Measurements from ENCODE around the gene PLPP3. TPM values are rescaled to one million over a fixed set of nuclear protein-coding genes. Genes with fewer than 3 reads are reported as not detected.

Gene PLPP3
- total and polyA plus RNA-seq, 12 donors = 11.7 to 156 (median 96.1) TPM

DNA sequence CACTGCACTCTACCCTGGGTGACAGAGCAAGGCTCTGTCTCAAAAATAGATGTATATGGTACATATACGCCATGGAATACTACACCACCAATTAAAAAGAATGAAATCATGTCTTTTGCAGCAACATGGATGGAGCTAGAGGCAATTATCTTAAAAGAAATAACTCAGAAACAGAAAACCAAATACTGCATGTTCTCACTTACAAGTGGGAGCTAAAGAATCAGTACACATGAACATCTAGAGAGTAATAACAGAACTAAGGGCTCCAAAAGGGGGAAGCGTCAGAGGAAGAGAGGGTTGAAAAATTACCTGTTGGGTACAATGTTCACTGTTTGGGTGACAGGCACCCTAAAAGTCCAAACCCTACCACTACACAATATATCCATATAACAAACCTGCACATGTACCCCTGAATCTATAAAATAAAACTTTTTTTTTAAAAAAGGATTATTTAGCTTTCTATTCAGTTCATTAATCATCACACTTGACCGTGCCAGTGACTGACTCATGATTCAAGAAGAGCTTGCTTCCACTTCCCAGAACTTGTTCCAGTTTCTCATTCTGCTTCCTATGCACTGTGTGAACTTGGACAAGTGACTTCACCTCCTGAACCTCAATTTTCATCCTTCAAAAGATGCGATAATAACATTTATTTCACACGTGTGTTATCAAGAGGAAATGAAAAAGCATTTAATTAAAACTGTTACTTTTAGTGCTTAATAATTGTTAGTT lies 109.6 kb downstream of the PLPP3 start:
- H3K4me3 ChIP-seq = no peak overlapping the region
- intact Hi-C loops (cut with DNase I) = no loop called here
- no peaks in the 10 kb centered on the region for H3K9me3 ChIP-seq (replicated peaks in 1 of 3)
- peak in 2 of 7 donors; percentile 47 to 49 for DNase-seq
- peak overlapping the region in 1 of 5 donors; percentile 0 for H3K27ac ChIP-seq
- WGBS, 4 donors = 39 to 56% (median 53%) methylated on average over 5 of the region's 5 CpGs
- H3K36me3 ChIP-seq (replicated peaks in 1 of 2) = no peaks in the 10 kb centered on the region
- no peak for TF ChIP-seq POLR2A (IDR thresholded peaks at IDR 0.05)
- no peak for TF ChIP-seq CTCF (IDR thresholded peaks at IDR 0.05)
- H3K27me3 ChIP-seq = no peaks in the 10 kb centered on the region
- H3K4me1 ChIP-seq (replicated peaks in 1 of 2) = peaks cover 0 to 22% of the 10 kb centered on the region in 2 donors

GRCh38 chr1:56468518-56468917 lies 110.8 kb downstream of the PLPP3 start:
- peak in 4 of 7 donors; percentile 14 to 67 (median 30) for DNase-seq
- TF ChIP-seq CTCF (IDR thresholded peaks at IDR 0.05) = no peak
- TF ChIP-seq POLR2A (IDR thresholded peaks at IDR 0.05) = no peak
- Histone ChIP-seq H3K27ac (peak overlapping the region in 1 of 5 donors; percentile 12), H3K4me3 (no peak overlapping the region), H3K36me3 (replicated peaks in 1 of 2) (no peaks in the 10 kb centered on the region), H3K27me3 (no peaks in the 10 kb centered on the region), H3K4me1 (replicated peaks in 1 of 2) (peaks cover 0 to 22% of the 10 kb centered on the region in 2 donors), H3K9me3 (replicated peaks in 1 of 3) (no peaks in the 10 kb centered on the region)
- 40 to 71% (median 64%) methylated on average over 7 of the region's 7 CpGs for WGBS, 4 donors
- intact Hi-C loops (cut with DNase I) = no loop called here

DNA sequence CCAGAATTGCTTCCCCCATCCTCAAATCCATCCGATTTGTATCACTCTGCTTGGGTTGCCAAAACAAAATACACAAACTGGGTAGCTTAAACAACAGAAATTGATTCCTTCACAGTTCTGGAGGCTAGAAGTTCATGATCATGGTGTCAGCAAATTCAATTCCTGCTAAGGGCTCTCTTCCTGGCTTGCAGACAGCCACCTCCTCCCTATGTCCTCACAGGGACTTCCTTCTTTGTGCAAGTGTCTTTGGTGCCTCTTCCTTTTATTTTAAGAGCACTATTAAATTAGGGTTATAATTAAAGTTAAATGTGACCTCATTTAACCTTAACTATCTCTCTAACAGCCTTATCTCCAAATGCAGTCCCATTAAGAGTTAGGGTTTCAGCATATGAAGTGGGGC lies 112.8 kb downstream of the PLPP3 start:
- WGBS, 4 donors = 85 to 89% (median 88%) methylated on average over 1 of the region's 1 CpG
- no peak for DNase-seq
- TF ChIP-seq POLR2A (IDR thresholded peaks at IDR 0.05) (no peak), CTCF (IDR thresholded peaks at IDR 0.05) (no peak)
- Histone ChIP-seq H3K27ac (peak overlapping the region in 1 of 5 donors; percentile 14), H3K9me3 (replicated peaks in 1 of 3) (no peaks in the 10 kb centered on the region), H3K36me3 (replicated peaks in 1 of 2) (no peaks in the 10 kb centered on the region), H3K4me1 (replicated peaks in 1 of 2) (peaks cover 0 to 22% of the 10 kb centered on the region in 2 donors), H3K27me3 (no peaks in the 10 kb centered on the region), H3K4me3 (no peak overlapping the region)
- intact Hi-C loops (cut with DNase I) = no loop called here

DNA sequence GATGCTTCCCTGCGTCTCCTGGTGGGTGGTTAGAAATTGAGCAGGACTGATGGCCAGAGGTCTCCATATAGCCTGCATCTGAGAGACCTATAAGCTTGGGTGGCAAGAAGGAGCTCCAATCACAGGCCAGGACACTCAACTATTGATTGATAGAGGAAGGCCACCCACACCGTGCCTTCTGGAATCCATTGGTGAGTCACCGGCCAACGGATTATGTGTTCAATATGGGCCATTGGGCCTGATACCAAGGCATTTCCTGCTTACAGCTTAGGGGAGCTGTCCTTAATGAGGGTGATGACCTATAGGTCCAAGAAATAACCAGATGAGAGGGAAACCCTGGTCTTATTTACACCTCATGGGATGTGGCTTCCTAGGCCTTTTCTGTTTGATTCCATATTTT lies 115.1 kb downstream of the PLPP3 start:
- intact Hi-C loops (cut with DNase I) = no loop called here
- H3K4me3 ChIP-seq = no peak overlapping the region
- no peak for TF ChIP-seq POLR2A (IDR thresholded peaks at IDR 0.05)
- TF ChIP-seq CTCF (IDR thresholded peaks at IDR 0.05) = no peak
- no peak for DNase-seq
- no peaks in the 10 kb centered on the region for H3K27me3 ChIP-seq
- H3K27ac ChIP-seq = no peak overlapping the region
- peaks cover 0 to 6% of the 10 kb centered on the region in 2 donors for H3K4me1 ChIP-seq (replicated peaks in 1 of 2)
- 90 to 95% (median 94%) methylated on average over 4 of the region's 4 CpGs for WGBS, 4 donors
- no peaks in the 10 kb centered on the region for H3K9me3 ChIP-seq (replicated peaks in 1 of 3)
- no peaks in the 10 kb centered on the region for H3K36me3 ChIP-seq (replicated peaks in 1 of 2)

All from adrenal gland (tissue), 12 donors.